ENCODE data around the gene VAV2. TPM values are rescaled to one million over a fixed set of nuclear protein-coding genes. Genes with fewer than 3 reads are reported as not detected.

VAV2 gene
- polyA plus RNA-seq, 1 experiment, result 9.0 TPM

- Histone ChIP-seq H3K9me3 (ENCODE audit: control insufficient read depth, insufficient read depth, low read length) (no peaks in the 10 kb centered on the region; the same call in 1 of the 2 replicates), H3K4me3 (ENCODE audit: low read depth, low read length) (no peak overlapping the region), H3K27ac (ENCODE audit: low read depth, low read length) (no peak overlapping the region), H3K27me3 (ENCODE audit: control insufficient read depth, insufficient read depth, low read length) (no peaks in the 10 kb centered on the region)
- ChIA-PET CTCF (no interaction called here), POLR2A (no interaction called here)
- TF ChIP-seq, protein P1, sequence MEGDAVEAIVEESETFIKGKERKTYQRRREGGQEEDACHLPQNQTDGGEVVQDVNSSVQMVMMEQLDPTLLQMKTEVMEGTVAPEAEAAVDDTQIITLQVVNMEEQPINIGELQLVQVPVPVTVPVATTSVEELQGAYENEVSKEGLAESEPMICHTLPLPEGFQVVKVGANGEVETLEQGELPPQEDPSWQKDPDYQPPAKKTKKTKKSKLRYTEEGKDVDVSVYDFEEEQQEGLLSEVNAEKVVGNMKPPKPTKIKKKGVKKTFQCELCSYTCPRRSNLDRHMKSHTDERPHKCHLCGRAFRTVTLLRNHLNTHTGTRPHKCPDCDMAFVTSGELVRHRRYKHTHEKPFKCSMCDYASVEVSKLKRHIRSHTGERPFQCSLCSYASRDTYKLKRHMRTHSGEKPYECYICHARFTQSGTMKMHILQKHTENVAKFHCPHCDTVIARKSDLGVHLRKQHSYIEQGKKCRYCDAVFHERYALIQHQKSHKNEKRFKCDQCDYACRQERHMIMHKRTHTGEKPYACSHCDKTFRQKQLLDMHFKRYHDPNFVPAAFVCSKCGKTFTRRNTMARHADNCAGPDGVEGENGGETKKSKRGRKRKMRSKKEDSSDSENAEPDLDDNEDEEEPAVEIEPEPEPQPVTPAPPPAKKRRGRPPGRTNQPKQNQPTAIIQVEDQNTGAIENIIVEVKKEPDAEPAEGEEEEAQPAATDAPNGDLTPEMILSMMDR (IDR thresholded peaks at IDR 0.05; ENCODE audit: low read depth, low read length), result no peak
- no peak for DNase-seq (ENCODE audit: low read depth, low spot score)
Measured at GRCh38 chr9:133915534-133916158, 76.5 kb downstream of the VAV2 start.

- no peaks in the 10 kb centered on the region; the same call in 1 of the 2 replicates for H3K9me3 ChIP-seq (ENCODE audit: control insufficient read depth, insufficient read depth, low read length)
- no peaks in the 10 kb centered on the region for H3K27me3 ChIP-seq (ENCODE audit: control insufficient read depth, insufficient read depth, low read length)
- H3K4me3 ChIP-seq (ENCODE audit: low read depth, low read length), result no peak overlapping the region
- DNase-seq (ENCODE audit: low read depth, low spot score), result no peak
- TF ChIP-seq, protein P1 (IDR thresholded peaks at IDR 0.05; ENCODE audit: low read depth, low read length), result no peak
- ChIA-PET POLR2A (no interaction called here), CTCF (no interaction called here)
- no peak overlapping the region for H3K27ac ChIP-seq (ENCODE audit: low read depth, low read length)
Measured at GRCh38 chr9:133914442-133915342, 77.4 kb downstream of the VAV2 start.

- ChIA-PET CTCF (interaction anchor here (0.6 kb wide), 1 partner anchor 728 kb away, joined by 5 read pairs; no protein-coding TSS in a partner anchor), POLR2A (no interaction called here)
Measured at GRCh38 chr9:133913571-133914369, 78.4 kb downstream of the VAV2 start.

DNA sequence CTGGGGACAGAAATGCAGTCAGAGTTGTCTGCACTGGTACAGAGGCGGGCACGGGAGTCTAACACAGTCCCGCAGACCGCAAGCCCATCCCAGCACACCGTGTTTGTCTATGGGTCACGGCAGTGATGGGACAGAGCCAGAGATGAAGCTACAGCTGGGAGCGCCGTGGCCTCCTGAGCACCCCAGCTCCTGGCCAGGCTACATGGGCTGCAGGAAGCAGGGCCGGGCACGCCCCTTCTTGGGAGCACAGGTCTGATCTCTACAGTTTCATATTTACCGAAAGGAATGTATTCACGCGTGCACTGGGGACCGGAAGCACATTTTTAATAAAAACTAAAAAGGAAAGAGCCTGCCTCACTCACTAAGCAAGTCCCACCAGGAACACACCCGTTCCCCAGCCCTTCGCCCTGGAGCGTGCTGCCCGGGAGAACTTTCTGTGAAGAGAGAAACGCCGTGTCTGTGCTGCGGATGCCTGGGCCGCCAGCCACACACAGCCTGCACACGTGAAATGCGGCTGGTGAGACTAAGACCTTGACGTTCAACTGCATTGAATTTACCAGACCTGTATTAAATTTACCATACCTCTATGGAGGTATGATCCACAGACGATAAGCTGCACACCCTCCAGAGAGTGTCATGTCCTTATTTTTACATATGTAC, 81.1 kb downstream of the VAV2 start:
- DNase-seq (ENCODE audit: low read depth, low spot score), result no peak
- Histone ChIP-seq H3K9me3 (ENCODE audit: control insufficient read depth, insufficient read depth, low read length) (no peaks in the 10 kb centered on the region; the same call in 1 of the 2 replicates), H3K4me3 (ENCODE audit: low read depth, low read length) (no peak overlapping the region), H3K27ac (ENCODE audit: low read depth, low read length) (no peak overlapping the region), H3K27me3 (ENCODE audit: control insufficient read depth, insufficient read depth, low read length) (no peaks in the 10 kb centered on the region)
- POLR2A ChIA-PET, result no interaction called here
- CTCF ChIA-PET, result no interaction called here
- TF ChIP-seq, protein P1 (IDR thresholded peaks at IDR 0.05; ENCODE audit: low read depth, low read length), result no peak

More at GRCh38 chr9:133913571-133914369, 78.4 kb downstream of the VAV2 start:
- H3K27ac ChIP-seq (ENCODE audit: low read depth, low read length), result no peak overlapping the region
- DNase-seq (ENCODE audit: low read depth, low spot score), result no peak
- no peak overlapping the region for H3K4me3 ChIP-seq (ENCODE audit: low read depth, low read length)
- TF ChIP-seq, protein P1 (IDR thresholded peaks at IDR 0.05; ENCODE audit: low read depth, low read length), result no peak
- H3K9me3 ChIP-seq (ENCODE audit: control insufficient read depth, insufficient read depth, low read length), result no peaks in the 10 kb centered on the region; the same call in 1 of the 2 replicates
- H3K27me3 ChIP-seq (ENCODE audit: control insufficient read depth, insufficient read depth, low read length), result no peaks in the 10 kb centered on the region
